ENCODE data around the gene LTBP1. TPM values are rescaled to one million over a fixed set of nuclear protein-coding genes. Genes with fewer than 3 reads are reported as not detected.

The LTBP1 gene
- polyA plus RNA-seq, 4 donors, result 62.8 to 133 (median 94.1) TPM

DNA sequence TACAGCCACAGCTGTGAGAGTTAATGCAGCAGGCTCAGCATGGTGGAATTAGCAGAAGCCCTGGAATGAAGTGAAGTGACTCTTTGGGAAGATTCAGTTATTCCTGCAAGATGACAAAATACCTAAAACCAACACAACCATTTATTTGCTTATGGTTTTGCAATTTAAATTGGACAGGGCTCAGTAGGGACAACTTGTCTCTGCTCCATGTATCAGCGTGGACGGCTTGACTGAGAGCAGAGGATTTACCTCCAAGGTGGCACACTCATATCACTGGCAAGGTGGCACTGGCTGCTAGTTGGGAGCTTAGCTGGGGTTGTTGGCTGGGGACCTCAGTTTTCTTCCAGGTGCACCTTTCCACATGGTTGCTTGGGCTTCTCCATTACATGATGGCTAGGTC lies 58.3 kb downstream of the LTBP1 start:
- DNase-seq (ENCODE audit: low read depth in 4 of 4, low spot score in 3 of 4), result no peak

- no peak for DNase-seq (ENCODE audit: low read depth in 4 of 4, low spot score in 3 of 4)
Measured at GRCh38 chr2:33008716-33009115, 62.0 kb downstream of the LTBP1 start.

DNA sequence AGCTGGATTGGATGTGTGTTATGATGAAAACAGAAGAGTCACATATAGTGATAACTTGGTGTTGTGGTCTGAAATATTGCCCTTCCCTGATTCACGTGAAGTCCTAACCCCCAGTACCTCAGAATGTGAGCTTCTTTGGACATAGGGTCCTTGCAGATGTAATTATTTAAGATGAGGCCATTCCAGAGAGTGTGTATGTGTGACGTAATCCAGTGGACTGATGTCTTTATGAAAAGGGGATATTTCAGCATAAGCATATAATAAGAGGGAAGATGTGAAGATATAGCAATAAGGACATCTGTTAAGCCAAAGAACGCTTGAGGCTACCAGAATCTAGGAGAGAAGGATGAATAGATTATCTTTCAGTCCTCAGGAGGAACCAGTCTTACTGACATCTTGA lies 62.5 kb downstream of the LTBP1 start:
- no peak for DNase-seq (ENCODE audit: low read depth in 4 of 4, low spot score in 3 of 4)

- no peak for DNase-seq (ENCODE audit: low read depth in 4 of 4, low spot score in 3 of 4)
Measured at GRCh38 chr2:33011373-33011772, 64.6 kb downstream of the LTBP1 start.

DNA sequence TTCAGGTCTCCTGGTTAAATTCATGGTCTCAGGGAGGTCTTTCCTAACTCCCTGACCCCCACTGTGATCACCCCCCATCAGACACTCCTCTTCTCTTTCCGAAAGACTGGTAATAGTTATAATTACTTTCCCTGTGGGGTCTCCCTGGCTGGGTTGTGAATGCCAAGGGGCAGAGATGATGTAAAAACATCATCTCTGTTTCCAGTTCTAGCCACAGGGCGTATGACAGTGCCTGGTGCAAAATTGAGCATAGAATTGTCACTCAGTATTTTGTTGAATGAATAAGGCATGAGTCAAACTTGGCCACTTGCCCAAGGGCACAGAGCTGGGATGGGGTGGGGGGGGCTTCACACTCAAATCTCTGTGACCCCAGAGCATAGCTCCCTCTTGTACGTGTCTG lies 65.2 kb downstream of the LTBP1 start:
- no peak for DNase-seq (ENCODE audit: low read depth in 4 of 4, low spot score in 3 of 4)

GRCh38 chr2:33013684-33014110 lies 66.9 kb downstream of the LTBP1 start:
- DNase-seq (ENCODE audit: low read depth in 4 of 4, low spot score in 3 of 4), result no peak

- no peak for DNase-seq (ENCODE audit: low read depth in 4 of 4, low spot score in 3 of 4)
Measured at GRCh38 chr2:33014268-33014667, 67.5 kb downstream of the LTBP1 start.

DNA sequence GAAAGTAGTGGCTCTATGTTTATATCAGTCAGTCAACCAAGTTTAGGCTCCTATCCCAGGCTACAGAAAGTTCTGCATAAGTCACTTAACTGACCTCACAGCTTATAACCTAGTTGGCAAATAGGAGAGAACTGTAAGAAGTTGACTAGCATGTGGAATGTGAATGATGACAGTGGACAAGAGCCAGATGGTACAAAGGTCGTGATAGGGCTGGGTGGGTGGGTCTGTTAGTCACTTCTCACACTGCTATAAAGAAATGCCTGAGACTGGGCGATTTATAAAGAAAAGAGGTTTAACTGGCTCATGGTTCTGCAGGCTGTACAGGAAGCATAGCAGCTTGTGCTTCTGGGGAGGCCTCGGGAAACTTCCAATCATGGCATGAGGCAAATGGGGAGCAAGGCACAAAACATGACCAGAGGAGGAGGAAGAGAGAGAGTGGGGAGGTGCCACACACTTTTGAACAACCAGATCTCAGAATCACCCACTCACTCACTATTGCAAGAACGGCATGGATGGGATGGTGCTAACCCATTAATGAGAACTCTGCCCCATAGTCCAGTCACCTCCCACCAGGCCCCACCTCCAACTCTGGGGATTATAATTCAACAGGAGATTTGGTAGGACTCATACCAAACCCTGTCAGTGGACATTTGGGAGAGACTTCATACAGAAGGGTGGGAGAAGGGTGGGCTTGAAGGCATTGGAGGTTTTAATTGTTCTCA lies 68.8 kb downstream of the LTBP1 start:
- DNase-seq (ENCODE audit: low read depth in 4 of 4, low spot score in 3 of 4), result no peak

GRCh38 chr2:33018271-33018670 lies 71.5 kb downstream of the LTBP1 start:
- no peak for DNase-seq (ENCODE audit: low read depth in 4 of 4, low spot score in 3 of 4)

GRCh38 chr2:33019796-33020195 lies 73.0 kb downstream of the LTBP1 start:
- no peak for DNase-seq (ENCODE audit: low read depth in 4 of 4, low spot score in 3 of 4)

DNA sequence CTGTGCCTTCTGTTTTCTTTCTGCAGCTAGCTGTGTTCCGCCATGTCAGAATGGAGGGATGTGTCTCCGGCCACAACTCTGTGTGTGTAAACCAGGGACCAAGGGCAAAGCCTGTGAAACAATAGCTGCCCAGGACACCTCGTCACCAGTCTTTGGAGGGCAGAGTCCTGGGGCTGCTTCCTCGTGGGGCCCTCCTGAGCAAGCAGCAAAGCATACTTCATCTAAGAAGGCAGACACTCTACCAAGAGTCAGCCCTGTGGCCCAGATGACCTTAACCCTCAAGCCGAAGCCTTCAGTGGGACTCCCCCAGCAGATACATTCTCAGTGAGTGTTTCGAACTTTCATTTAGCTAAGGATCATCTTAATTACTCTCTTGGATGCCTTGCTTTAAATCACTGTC lies 74.1 kb downstream of the LTBP1 start:
- no peak for DNase-seq (ENCODE audit: low read depth in 4 of 4, low spot score in 3 of 4)

- DNase-seq (ENCODE audit: low read depth in 4 of 4, low spot score in 3 of 4), result no peak
Measured at GRCh38 chr2:33021542-33022227, 74.9 kb downstream of the LTBP1 start.

DNA sequence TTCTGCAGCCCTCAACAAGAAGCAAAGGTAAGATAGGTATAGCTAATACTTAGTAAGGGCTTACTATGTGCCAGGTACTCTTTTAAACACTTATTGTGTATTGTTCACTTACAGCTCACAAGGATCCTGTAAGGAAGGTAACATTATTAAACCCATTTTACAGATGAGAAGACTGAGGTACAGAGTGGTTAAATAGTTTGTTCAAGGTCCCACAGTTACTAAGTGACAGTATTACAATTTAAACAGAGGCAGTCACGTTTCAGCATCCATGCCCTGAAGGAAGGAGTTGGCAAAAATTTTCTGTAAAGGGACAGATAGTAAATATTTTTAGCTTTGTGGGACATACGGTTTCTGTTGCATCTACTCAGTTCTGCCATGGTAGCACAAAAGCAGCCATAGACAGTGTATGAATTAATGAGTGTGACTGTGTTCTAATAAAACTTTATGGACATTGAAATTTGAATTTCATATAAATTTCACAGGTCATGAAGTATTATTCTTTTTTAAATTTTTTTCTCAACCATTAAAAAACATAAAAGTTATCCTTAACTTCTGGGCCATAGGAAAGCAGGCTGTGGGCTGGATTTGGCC lies 75.7 kb downstream of the LTBP1 start:
- no peak for DNase-seq (ENCODE audit: low read depth in 4 of 4, low spot score in 3 of 4)

GRCh38 chr2:33022989-33023727 lies 76.4 kb downstream of the LTBP1 start:
- DNase-seq (ENCODE audit: low read depth in 4 of 4, low spot score in 3 of 4), result no peak

DNA sequence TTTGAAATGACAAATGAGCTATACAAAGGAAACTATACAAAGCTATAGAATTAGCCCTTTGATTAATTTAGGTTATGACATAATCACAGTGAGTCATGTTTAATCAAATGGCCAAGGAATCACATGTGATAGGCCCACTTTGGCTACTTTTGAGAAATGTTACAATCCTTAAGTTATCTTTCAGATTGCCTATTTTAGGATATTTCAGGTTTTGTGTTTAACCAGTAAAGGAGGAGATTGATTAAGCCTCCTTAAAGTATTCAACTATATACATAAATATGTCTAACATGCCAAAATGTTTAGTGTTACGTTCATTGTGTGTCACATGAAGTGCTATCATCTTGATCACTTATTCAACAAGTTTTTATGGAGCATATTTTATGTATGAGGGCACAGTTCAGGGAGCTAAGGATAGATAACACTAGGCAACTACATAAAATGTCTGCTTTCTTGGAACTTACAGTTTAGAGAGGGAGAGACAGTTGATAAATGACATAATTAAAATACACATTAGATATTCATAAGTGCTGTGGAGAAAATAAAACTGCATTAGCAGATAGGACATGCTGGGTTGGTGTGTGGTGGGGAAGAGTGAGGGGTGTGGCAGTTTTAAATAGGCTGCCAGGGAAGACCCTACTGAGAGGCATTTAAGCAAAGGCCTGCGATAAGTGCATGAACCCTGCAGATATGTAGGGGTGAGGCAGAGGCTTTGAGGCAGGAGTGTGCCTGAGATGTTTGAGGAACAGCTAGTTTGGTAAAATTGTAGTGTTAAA lies 77.2 kb downstream of the LTBP1 start:
- no peak for DNase-seq (ENCODE audit: low read depth in 4 of 4, low spot score in 3 of 4)

- DNase-seq (ENCODE audit: low read depth in 4 of 4, low spot score in 3 of 4), result no peak
Measured at GRCh38 chr2:33024758-33025157, 78.0 kb downstream of the LTBP1 start.

DNA sequence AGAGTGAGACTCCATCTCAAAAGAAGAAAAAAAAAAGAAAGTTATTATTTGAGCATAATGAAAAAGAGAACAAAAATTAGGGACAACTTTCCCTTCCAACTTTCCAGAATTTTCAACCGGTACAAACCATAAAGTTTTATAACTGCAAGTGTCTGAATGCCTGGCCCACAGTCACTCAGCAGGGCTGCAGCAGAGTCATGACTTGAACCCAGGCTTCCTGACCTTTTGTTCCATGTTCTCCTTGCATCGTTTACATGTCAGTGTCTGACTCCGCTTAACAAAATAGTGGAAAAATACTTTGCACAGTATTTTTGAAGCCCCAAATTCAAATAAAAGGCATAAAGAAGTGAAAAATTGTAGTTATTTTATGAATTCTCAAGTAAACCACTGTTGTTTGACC lies 82.7 kb downstream of the LTBP1 start:
- DNase-seq (ENCODE audit: low read depth in 4 of 4, low spot score in 3 of 4), result no peak

DNA sequence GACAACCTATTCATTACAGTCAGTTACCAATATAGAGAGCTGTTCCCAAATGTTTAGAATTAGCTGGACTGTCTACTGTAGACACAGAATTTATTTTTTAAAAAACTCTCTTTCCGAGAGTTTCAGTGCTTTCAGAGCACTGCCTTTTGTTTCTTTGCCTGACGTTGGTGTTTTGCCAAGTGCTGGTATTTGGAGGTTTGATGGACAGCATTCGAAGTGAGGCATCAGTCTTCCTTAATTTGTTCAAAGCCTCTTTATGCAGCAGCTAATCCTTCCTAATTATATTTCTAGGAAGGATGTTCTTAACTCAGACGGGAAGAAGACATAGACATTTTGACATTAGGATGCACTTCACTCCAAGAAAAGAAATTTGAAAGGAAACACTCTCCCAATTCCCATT lies 83.2 kb downstream of the LTBP1 start:
- no peak for DNase-seq (ENCODE audit: low read depth in 4 of 4, low spot score in 3 of 4)

- DNase-seq (ENCODE audit: low read depth in 4 of 4, low spot score in 3 of 4), result no peak
Measured at GRCh38 chr2:33030326-33030725, 83.6 kb downstream of the LTBP1 start.

- no peak for DNase-seq (ENCODE audit: low read depth in 4 of 4, low spot score in 3 of 4)
Measured at GRCh38 chr2:33032245-33032644, 85.5 kb downstream of the LTBP1 start.

Measured in left renal pelvis (tissue), 4 donors.